CD4-positive, alpha-beta T cell treated with Interleukin-10 for 1 hour (primary cell): Measurements from ENCODE around the gene ARHGAP42.

Source experiments
- DNase-seq: peaks from one replicate; pipeline ENCODE4 v3.0.0-alpha.2; 2020

ARHGAP42 gene

GRCh38 chr11:100928426-100928825 is 241.3 kb downstream of the ARHGAP42 start:
- no peak for DNase-seq

GRCh38 chr11:100929377-100929776 is 242.3 kb downstream of the ARHGAP42 start:
- no peak for DNase-seq

GRCh38 chr11:100930185-100930778 is 243.2 kb downstream of the ARHGAP42 start:
- DNase-seq, result peak; percentile 7

GRCh38 chr11:100932474-100933100 is 245.5 kb downstream of the ARHGAP42 start:
- DNase-seq, result no peak

- no peak for DNase-seq
Observed at GRCh38 chr11:100936781-100937180, 249.7 kb downstream of the ARHGAP42 start.

- DNase-seq, result no peak
Observed at GRCh38 chr11:100939571-100939970, 252.5 kb downstream of the ARHGAP42 start.

- no peak for DNase-seq
Observed at GRCh38 chr11:100940111-100940510, 253.0 kb downstream of the ARHGAP42 start.

- DNase-seq, result no peak
Observed at GRCh38 chr11:100941033-100941432, 253.9 kb downstream of the ARHGAP42 start.

- DNase-seq, result no peak
Observed at GRCh38 chr11:100942016-100942415, 254.9 kb downstream of the ARHGAP42 start.

GRCh38 chr11:100948936-100949335 is 261.8 kb downstream of the ARHGAP42 start:
- no peak for DNase-seq

GRCh38 chr11:100949443-100949842 is 262.4 kb downstream of the ARHGAP42 start:
- no peak for DNase-seq

- DNase-seq, result no peak
Observed at GRCh38 chr11:100955318-100955717, 268.2 kb downstream of the ARHGAP42 start.

- DNase-seq, result no peak
Observed at GRCh38 chr11:100956351-100956750, 269.3 kb downstream of the ARHGAP42 start.

GRCh38 chr11:100957499-100957898 is 270.4 kb downstream of the ARHGAP42 start:
- DNase-seq, result no peak

GRCh38 chr11:100961633-100962032 is 274.5 kb downstream of the ARHGAP42 start:
- no peak for DNase-seq

- no peak for DNase-seq
Observed at GRCh38 chr11:100963375-100963774, 276.3 kb downstream of the ARHGAP42 start.

GRCh38 chr11:100964435-100964834 is 277.3 kb downstream of the ARHGAP42 start:
- no peak for DNase-seq

GRCh38 chr11:100965346-100965745 is 278.3 kb downstream of the ARHGAP42 start:
- DNase-seq, result no peak

- DNase-seq, result no peak
Observed at GRCh38 chr11:100966366-100966765, 279.3 kb downstream of the ARHGAP42 start.

GRCh38 chr11:100969008-100969407 is 281.9 kb downstream of the ARHGAP42 start:
- no peak for DNase-seq

- DNase-seq, result no peak
Observed at GRCh38 chr11:100970283-100971164, 283.4 kb downstream of the ARHGAP42 start.

- no peak for DNase-seq
Observed at GRCh38 chr11:100972046-100972445, 285.0 kb downstream of the ARHGAP42 start.

GRCh38 chr11:100978442-100978841 is 291.4 kb downstream of the ARHGAP42 start:
- DNase-seq, result no peak

- DNase-seq, result no peak
Observed at GRCh38 chr11:100978939-100979338, 291.9 kb downstream of the ARHGAP42 start.
